NCI-H1417 (cell line): ENCODE data around the gene SH3BP5.

ENCODE experiments used
- DNase-seq, 3 experiments: peaks; one replicate each; lab custom pipeline; 2025; lab: John Stamatoyannopoulos, UW

Gene SH3BP5

DNA sequence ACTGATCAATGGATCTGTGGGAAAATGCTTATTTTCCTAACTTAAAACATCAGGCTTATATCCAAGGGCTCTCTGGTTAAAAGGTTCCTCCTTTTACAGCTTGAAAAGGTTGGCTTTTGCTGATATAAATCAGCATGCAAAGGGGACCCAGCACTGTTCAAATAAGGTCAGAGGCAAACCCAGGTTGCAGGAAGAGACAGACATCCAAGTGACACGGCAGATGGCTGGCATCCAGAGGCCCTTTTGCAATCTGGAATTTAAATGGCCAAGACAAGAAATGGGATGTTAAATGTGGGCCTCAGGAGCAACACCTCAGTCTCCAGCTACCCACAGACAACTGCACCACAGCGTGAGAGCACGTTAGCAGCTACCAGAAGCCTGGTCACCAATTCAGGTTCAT lies 6.3 kb downstream of the SH3BP5 start:
- no peak for DNase-seq

DNA sequence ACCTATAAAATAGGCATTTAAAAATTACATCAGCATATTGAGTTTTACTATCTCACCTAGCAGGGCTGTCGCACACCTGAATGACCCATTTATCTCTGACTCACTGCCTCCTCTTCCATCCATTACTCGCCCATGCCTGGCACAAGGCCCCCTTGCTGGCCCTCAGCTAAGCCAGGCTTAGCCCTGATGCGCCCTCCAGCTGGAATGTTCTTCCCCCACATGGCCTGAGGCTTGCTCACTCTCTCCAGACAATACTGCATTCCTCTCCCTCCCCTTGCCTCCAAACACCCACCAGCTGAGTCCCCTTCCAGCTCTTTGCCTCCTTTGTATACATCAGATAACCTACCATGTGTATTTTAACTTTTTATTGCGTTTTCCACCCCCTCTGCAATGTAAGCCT lies 7.2 kb downstream of the SH3BP5 start:
- DNase-seq, result no peak

DNA sequence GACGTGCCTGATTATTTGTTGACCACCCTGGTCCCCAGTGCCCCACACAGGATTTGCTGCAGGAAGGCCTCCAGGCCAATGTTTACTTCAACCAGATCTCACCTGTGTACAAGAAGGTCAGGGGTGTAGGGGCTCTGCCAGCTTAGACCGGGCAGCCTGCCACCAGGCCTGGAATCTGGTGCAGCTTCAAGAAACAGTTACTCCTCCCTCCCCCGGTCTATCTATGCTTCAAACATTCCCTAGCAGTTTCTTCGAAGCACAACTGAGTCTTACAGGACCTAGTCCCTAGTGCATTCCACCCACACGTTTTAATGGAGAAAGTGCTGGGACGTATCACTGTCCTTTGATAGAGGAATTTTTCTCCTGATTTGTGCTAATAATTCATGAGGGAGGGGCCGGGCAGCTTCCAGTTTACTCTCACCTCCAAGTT lies 8.0 kb downstream of the SH3BP5 start:
- no peak for DNase-seq

DNA sequence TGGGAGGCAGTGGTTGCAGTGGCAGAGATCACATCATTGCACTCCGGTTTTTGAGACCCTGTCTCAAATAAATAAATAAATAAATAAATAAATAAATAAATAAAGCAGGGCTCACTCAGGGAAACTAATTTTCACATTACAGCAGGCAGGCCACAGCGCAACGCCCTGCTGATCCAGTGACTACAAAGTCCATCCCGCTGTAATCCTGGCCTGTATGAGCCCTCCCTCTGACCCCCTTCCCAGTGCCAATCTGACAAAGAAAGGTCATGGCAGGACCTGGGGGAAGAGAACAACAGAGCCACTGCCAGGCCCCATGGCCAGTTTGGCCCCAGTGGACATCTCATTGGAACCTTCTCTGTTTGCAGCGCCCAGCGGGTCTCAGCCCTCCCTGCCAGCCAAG lies 9.3 kb downstream of the SH3BP5 start:
- DNase-seq, result no peak

DNA sequence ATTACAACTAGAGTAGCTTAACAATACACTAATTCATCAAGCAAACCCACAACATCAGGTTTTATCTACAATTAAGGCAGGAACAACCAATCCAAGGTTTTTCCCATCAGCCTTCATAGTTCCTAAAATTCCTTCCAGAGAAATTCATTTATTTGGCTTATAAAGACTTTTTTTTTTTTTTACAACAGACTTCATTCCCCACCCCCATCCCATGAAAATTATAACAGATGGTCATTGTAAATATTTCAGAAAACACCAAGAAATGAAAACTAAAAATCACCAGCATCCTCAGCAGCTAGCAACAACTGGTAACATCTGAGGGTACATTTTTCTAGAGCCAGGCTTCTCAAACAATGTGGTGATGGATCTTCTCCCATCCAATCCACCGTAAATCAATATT lies 11.0 kb downstream of the SH3BP5 start:
- no peak for DNase-seq

DNA sequence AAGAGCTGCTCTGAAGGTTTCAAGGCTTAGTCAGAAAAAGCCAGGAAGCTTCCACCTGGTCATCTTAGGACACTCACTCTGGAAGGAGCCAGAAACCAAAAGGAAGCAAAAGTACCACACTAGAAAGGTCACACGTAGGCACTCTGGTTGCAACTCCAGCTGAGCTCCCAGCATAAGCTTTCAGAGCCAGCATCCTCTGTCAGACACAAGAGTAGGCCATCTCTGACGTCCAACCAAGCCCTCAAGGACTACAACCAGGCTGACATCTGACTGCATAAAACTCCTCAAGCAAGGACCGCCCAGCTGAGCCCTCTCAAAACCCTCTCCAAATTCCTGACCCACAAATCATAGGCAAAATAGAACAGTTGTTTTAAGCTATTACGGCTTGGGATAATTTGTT lies 12.8 kb downstream of the SH3BP5 start:
- peak in 2 of 3 experiments; percentile 41 to 46 for DNase-seq

DNA sequence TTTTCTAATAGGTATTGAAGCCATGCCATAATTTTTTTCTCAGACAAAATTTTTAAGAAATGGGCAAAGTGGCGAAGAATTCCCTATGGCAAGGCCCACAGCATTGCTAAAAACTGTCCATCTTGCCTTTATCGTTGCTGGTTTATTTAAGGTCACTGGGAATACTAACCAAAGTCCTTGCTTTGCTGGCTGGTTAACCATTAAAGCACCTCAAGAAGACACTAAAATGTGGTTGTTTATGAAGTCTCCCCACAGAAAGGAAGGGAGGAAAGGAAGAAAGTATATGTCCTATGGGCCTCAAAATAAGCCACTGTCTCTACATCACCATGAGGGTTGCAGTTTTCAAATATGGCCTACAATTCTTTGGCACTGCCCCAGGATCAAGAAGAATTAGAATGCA lies 13.2 kb downstream of the SH3BP5 start:
- DNase-seq, result no peak

DNA sequence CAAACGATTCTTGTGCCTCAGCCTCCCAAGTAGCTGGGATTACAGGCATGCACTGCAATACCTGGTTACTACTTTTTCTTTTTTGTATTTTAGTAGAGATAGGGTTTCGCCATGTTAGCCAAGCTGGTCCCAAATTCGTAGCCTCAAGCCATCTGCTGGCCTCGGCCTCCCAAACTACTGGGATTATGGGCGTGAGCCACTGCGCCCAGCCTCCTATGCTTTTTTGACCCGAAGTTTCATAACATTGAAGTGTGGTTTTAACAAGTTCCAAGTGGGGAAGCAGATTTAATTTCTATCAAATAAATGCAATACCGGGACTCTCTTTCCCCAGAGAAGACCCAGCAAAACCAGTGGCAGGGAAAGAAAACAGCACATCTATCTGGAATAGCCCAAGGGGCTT lies 13.7 kb downstream of the SH3BP5 start:
- DNase-seq, result no peak

DNA sequence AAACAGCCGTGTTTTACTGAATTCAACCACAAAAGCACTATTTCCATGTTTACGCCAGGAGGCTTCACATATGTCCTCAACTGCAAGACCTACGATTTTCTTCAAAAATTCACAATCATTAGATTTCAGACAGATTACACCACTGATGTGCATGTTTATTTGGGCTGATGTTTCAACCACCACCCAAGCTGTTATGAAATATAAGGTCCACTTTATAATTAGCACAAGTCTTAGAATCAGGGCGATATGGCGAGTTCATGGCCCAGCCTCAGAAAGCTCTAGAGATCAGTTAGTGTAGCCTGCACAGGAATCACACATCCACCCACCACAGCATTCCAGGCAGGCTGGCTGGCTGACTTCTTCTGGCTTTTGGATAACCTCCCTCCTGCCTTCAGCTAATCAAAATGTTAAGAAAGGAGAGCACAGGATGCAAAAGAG lies 15.4 kb downstream of the SH3BP5 start:
- DNase-seq, result no peak

DNA sequence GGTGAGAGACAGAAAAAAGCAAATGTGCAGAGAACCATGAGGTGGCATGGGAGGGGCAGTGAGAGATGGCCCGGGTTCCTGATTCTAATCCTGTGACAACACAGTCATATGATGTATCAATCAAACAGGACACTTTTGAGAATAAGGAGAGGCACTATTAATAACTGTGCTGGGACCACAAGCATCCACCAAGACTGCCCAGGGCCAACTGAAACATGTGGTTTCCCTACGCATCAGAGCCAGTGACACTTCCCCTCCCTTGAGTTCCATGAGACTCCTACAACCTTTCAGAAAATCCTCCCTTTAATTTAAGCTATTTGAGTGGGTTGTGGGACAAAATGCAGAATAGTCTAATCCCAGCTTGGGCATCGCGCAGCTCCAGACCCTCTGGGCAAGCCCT lies 17.4 kb downstream of the SH3BP5 start:
- DNase-seq, result no peak

DNA sequence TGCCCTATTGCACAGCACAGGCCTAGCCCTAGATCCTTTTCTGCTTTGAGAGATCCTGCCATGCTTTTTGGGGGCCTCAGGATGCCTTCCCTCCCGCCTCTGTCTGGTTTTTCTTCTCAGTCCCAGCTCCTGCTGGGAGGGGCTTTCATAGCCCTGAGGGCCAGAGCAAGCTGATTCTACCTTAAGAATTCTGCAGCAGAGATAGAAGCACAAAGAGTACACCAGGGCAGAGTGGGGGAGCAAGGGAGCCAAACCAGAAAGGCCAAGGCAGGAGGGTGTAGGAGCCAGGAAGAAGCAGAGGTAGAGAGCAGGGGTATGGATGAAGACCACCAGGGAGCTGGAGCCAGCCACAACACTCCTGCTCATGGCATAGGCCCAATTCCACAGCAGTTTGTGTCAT lies 18.1 kb downstream of the SH3BP5 start:
- DNase-seq, result no peak

DNA sequence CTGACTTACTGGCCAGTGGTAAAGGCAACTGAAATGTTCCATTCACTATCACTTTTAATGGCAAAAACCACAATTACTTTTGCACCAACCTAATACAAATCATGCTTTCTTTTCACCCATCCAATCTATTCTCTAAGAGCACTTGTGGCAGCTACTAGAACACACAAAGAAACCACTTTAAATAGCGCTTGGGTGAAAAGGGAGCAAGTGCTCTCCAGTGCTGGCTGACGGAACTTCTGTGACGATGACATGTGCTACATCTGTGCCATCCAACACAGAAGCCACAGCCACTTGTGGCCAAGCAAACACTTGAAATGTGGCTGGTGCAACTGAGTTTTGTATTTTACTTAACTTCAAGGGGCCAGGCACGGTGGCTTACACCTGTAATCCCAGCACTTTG lies 18.9 kb downstream of the SH3BP5 start:
- DNase-seq, result peak in 2 of 3 experiments; percentile 36 to 89

DNA sequence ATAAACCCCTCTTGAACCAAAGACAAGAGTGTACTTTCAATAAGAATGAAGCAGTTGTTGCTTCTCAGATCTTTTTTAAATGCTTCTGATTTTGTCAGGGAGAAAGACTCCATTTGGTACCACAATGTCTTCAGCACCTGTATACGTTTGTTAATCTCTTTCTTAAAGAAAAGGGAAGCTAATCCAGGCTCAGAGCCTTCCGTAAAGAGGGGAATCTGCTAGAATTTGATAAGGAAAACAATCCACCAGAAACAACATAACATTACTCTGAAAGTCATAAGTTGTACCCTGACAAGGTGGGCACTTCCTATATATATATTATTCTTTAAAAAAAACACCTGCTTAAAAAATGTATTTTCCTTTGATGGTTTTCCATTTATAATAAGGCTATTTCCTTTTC lies 19.8 kb downstream of the SH3BP5 start:
- DNase-seq, result no peak

DNA sequence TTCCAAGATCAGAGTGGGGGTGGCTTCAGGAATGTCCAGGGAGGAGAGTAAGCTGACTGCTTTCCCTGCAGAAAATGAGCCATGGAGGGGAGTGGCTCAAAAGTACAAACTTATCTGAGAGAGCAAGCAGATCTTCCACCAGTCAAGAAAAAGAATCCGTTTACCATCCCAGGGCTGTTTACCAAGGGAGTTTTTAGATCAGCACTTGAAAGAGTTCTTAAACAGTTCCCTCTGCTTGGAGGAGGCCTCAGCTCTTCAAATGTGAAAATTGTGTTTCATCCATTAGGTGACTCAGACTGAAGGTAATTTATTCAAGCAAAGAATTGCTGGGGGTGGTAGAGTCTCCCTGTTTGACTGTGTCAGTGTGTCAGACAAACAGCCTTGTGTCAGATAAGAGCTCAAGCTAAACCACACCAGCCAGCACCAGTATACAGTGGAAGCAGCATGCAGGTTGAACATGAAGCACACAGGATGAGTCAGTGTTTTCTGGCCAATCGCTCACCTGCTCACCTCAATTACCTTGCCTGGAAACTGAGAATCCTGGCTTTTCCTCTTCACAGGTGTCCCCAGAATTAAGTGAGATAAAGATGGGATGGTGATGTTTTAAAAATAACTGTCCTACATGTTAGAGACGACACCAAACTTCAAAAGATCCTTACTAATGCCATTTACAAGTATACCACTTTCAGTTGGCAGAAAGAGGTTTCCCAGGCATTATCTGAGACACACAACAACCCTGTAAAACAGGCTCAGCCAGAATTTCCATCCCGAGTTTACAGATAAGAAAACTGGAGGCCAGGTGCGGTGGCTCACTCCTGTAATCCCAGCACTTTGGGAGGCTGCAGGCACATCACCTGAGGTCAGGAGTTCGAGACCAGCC lies 21.7 kb downstream of the SH3BP5 start:
- DNase-seq, result peak in 2 of 3 experiments; percentile 42 to 56

DNA sequence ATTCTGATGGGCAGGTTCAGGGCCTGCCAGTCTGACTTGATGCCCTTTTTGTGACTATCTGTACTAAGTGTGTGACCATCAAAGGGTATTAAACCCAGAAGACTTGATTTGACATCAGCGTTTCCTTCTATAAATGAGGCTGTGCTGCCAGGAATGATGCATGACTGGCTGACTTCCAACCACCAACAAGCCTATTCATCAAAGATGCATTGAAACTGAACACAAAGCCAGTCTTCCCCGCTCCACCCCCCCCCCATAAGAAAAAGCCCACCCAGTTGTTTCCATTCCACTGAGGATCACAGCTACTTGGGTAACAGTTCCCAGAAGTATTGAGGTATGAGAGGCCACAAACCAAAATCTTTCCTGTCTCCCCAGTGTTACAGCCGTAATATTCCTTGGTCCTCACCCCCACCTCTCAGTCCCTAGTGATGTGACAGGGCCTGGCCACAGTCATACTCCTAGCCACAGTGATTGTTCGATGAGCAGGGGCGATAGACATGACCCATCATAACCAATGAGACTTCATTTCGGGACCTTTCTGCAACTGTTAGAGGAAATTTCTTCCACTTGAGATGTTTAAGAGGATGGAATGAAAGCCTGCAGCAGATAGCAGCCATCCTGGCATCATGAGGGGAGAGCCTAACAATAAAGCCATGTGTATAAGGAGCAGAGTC lies 22.6 kb downstream of the SH3BP5 start:
- DNase-seq, result no peak

DNA sequence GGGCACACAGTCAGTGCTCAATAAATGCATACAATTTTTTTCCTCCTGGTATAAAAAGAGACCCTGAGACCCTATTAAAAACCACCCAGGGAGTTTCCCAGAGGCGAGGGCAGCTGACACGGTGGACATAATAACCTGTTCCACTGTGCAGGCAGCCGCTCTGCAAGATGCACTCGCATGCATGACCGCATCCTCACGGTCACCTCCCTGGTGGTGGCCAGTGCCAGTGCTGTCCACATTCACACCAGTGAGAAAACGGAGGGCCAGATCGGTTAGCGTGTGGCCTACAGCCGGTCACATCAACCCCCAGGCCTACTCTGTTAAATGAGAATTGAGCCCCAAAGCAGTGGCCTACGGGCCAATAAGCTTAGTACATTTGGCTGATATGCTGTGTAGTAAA lies 24.8 kb downstream of the SH3BP5 start:
- no peak for DNase-seq

DNA sequence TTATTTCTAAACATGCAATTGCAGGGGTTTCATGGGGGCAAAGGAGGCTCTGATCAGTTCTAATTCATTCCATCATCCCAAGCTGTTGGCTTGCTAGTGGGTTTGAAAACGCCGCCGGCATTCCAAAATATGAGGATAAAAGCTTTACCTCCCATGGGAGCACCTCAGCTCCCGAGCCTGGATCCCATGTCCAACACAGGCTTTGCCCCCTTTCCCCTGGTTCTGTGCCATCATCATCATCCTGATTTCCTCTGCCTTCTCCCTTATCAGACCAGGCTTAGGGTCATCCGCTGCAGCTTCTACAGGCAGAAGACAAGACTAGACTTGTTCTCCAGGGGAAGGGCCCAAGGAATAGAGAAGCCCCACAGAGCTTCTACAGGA lies 25.4 kb downstream of the SH3BP5 start:
- no peak for DNase-seq

DNA sequence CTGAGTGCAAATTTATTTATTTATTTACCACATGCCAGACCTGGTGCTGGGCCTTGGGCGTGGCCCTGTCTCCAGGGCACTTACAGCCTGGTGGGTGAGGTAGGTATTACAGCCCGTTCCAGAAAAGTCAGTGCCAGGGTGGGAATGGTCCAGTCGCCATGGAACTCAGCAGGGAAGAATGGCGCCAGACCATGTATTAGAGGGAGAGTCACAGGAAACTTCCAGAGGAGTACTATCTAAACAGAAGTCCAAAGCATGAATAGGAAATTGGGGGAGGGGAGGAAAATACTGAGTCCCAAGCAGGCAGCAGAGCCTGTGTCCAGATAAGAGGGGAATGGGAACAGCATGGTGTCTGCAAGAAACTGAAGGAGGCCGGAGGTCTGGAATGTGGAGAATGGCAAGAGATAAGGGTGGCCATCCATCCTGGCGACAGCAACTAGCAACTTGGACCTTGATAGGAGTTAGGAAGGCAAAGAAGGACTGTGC lies 27.0 kb downstream of the SH3BP5 start:
- DNase-seq, result peak in 1 of 3 experiments; percentile 1

DNA sequence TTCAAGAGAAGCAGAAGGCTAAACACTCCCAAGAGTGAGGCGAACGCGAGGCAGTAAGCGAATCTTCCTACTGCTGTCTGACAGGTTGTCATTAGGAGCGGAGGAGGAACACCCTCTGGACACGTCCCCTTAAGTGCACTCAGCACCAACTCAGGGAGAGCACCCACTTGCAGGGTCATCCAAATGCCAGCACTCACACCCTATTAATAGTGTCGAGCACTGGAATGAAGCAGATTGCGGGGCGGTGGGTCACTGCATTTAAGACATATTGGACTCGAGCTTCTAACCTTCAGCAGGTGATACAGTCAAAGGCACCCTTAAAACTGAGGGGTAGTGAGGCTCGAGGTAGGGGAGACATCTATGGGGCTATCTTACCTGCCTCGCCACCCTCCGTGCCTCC lies 28.7 kb downstream of the SH3BP5 start:
- no peak for DNase-seq

DNA sequence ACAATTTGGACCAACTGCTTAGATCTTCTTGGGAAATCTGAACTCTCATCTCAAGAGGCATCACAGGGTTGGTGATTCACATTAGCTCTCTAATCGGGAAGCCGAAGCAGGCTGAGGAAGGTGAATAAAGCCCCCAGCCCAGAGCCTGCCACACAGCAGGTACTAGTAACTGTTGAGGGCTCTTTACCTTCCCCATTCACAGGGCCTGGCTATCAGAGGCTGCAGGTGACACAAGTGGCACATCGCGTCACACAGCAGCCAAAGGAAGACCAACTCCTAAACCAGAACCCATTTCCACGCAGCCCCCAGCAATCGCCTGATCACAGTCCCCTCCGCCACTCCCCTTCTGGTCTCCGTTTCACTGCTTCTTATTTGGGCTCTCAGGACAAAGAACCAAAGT lies 29.2 kb downstream of the SH3BP5 start:
- DNase-seq, result no peak

DNA sequence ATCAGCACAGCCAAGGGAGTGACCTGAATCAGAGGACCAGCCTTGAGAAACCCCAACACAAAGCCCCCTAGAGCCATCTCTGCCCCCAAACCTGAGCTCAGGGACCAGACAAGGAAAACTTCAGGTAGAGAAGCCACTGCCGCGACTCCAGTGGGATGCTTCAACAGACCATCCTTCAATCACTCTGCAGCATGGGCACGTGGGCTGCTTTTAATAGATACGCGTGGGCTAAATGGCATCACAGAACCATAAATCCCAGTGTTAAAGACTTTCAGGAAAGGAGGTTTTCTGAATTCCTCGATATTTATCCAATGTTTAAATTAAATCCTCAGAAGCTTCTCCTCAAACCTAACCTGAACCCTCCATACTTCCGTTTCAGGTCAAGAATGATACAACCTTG lies 30.6 kb downstream of the SH3BP5 start:
- no peak for DNase-seq

DNA sequence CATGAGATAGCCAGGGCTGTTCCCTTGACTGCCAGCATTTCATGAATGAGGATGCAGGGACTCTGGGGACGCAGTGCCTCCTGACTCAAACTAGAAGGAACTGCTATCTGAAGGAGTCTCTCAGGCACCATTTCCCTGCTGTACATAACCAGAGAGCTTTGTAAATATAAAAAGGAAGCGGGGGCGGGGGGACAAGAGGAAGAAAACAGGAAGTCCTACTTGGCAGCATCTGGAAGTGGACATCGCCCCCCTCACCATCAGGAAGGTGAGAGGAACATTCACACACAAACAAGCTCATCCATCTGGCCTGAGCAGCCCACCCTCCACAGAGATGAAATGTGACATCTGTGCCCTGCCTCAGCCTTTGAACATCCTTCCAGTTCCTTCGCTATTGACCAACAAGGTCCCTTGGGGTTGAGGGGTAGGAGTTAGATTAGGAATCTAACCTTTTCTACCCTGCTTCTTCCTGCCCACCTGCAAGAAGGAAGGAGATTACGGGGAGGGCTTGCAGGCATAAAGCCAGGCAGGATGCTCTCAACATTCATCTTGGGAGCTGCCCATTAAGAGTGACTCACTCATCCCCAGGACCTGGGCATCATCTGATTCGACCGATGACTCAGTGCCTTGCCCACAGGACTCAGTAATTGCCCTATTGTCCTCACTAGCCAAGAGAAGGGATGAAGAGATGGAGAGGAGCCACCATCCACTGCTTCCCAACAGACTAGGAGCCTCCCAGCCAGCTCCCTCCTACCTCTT lies 31.9 kb downstream of the SH3BP5 start:
- DNase-seq, result no peak

DNA sequence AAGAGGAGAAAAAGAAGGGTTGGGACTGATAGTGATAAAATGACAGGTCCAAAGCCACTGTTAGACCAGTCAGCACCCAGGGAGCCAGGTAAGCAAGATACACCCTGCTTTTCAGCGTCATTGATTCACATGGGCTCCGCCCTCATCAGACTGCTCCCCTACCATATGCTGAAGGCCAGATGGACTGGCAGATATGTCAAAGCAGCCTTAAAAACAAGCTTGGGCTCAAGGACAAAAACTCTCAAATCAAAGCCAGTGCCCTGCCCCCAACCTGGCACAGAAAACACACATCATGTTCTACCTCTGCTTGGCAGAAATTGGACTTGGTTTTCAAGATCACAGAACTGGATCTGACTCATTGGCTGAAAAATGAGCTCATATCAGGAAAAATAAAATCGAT lies 33.4 kb downstream of the SH3BP5 start:
- no peak for DNase-seq
